ENCODE results near the gene SLC26A9.
"Not testable (repeated sequence)": the region's sequence is repeated elsewhere in the genome, so short reads cannot be mapped to it uniquely, and the experiment has no call there.

The SLC26A9 gene

DNA sequence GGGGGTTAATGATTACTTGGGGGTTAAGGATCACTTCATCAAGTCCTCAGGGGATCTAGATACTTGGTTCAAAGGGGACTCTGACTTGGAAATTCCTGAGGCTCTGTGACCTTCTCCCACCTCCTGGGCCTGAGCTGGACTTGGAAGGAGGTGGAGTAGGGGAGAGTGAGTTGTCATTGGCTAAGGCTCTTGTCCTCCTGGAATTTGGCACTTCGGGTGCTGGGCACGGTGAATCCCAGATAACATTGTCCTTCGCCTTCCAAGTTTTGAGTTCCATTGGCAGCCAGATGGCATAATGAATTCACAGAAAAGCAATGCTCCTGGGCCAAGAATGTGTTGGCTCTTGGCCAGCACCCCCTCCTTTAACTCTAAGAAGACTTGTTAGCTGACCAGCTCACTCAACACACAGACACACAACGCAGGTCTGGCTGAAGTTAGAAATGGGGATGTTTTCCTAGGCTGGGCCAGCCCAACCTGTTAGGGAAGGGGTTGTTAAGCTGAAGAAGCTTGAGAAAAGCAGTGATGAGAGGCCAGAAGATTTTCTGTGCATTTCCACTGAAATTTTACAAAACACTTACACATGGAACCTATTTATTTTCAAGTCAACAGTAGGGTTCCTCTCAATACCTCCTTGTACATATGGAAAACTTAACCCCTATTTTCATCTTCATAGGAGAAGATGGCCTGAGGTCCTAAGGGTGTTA, 29.7 kb downstream of the SLC26A9 start:
- no peak overlapping the region for H3K4me3 ChIP-seq (ENCODE audit: low read depth, low read length)
- TF ChIP-seq, protein P1, sequence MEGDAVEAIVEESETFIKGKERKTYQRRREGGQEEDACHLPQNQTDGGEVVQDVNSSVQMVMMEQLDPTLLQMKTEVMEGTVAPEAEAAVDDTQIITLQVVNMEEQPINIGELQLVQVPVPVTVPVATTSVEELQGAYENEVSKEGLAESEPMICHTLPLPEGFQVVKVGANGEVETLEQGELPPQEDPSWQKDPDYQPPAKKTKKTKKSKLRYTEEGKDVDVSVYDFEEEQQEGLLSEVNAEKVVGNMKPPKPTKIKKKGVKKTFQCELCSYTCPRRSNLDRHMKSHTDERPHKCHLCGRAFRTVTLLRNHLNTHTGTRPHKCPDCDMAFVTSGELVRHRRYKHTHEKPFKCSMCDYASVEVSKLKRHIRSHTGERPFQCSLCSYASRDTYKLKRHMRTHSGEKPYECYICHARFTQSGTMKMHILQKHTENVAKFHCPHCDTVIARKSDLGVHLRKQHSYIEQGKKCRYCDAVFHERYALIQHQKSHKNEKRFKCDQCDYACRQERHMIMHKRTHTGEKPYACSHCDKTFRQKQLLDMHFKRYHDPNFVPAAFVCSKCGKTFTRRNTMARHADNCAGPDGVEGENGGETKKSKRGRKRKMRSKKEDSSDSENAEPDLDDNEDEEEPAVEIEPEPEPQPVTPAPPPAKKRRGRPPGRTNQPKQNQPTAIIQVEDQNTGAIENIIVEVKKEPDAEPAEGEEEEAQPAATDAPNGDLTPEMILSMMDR (IDR thresholded peaks at IDR 0.05; ENCODE audit: control insufficient read depth, extremely low read depth, insufficient read depth) = no peak
- peak; percentile 63 for DNase-seq (ENCODE audit: low read depth)

GRCh38 chr1:205907794-205908193, 35.5 kb downstream of the SLC26A9 start:
- DNase-seq (ENCODE audit: low read depth) = no peak
- no peak overlapping the region for H3K4me3 ChIP-seq (ENCODE audit: low read depth, low read length)
- TF ChIP-seq, protein P1 (IDR thresholded peaks at IDR 0.05; ENCODE audit: control insufficient read depth, extremely low read depth, insufficient read depth) = peak; percentile 91

- DNase-seq (ENCODE audit: low read depth); H3K4me3 ChIP-seq (ENCODE audit: low read depth, low read length): not testable (repeated sequence)
These were observed 38.2 kb downstream of the SLC26A9 start for GRCh38 chr1:205905095-205905494.

DNA sequence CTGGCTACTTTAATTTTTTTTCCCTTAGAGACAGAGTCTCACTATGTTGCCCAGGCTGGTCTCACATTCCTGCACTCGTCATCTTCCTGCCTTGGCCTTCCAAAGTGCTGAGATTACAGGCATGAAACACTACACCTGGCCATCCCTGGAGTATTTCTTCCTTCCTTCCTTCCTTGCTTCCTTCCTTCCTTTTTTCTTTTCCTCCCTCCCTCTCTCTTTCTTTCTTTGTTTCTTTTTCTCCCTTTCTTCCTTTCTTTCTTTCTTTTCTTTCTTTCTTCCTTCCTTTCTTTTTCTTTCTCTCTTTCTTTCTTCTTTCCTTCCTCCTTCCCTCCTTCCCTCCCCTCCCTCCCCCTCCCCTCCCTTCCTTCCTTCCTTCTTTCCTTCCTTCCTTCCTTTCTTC, 46.9 kb downstream of the SLC26A9 start:
- no peak overlapping the region for H3K4me3 ChIP-seq (ENCODE audit: low read depth, low read length)
- TF ChIP-seq, protein P1 (IDR thresholded peaks at IDR 0.05; ENCODE audit: control insufficient read depth, extremely low read depth, insufficient read depth) = no peak
- DNase-seq (ENCODE audit: low read depth) = no peak

GRCh38 chr1:205894119-205894518, 49.1 kb downstream of the SLC26A9 start:
- H3K4me3 ChIP-seq (ENCODE audit: low read depth, low read length); DNase-seq (ENCODE audit: low read depth): not testable (repeated sequence)

DNA sequence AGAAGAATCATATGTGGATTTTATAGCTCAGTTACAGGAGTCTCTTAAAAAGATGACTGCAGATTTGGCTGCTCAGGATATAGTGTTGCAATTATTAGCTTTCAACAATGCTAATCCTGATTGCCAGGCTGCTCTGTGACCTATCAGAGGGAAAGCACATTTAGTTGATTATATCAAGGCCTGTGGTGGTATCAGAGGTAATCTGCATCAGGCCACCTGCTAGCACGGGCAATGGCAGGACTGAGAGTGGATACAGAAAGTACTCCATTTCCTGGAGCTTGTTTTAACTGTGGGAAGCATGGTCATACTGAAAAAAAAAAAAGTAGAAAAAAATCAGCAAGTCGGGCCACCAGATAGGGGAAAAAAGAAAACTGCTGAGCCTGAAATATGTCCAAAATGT, 51.1 kb downstream of the SLC26A9 start:
- not testable (repeated sequence) for H3K4me3 ChIP-seq (ENCODE audit: low read depth, low read length); DNase-seq (ENCODE audit: low read depth)

DNA sequence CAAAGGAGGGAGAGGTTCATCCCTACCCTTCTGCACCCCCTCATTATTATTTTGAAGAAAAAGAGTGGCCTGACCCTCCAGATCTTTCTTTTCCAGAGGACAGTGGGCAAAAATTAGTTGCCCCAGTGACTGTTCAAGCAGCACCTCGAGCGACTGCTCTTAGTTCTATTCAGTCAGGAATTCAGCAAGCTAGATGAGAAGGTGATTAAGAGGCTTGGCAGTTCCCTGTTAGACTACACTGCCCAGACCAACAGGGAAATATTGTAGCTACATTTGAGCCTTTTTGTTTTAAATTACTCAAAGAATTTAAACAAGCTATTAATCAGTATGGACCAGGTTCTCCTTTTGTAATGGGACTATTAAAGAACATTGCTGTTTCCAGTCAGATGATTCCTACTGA, 51.8 kb downstream of the SLC26A9 start:
- DNase-seq (ENCODE audit: low read depth); H3K4me3 ChIP-seq (ENCODE audit: low read depth, low read length): not testable (repeated sequence)

GRCh38 chr1:205890631-205891030, 52.6 kb downstream of the SLC26A9 start:
- not testable (repeated sequence) for H3K4me3 ChIP-seq (ENCODE audit: low read depth, low read length); DNase-seq (ENCODE audit: low read depth)

DNA sequence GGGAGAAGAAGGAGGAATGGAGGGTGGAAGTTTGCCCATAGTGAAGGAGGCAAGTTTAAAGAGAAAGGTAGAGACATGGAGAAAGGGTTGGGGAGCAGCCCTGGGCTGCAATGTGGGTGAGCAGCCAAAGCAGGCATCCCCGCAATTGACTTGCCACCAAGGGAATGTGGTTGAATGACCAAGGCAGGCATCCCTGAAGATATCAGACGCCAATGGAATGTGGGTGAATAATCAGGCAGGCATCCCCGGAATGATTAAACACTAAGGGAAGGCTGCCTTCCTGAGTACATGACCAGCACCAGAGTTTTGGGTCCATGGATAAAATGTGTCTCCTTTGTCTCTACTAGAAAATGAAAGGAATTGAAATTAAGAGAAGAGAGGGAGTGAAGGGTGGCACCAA, 53.5 kb downstream of the SLC26A9 start:
- not testable (repeated sequence) for DNase-seq (ENCODE audit: low read depth); H3K4me3 ChIP-seq (ENCODE audit: low read depth, low read length)

DNA sequence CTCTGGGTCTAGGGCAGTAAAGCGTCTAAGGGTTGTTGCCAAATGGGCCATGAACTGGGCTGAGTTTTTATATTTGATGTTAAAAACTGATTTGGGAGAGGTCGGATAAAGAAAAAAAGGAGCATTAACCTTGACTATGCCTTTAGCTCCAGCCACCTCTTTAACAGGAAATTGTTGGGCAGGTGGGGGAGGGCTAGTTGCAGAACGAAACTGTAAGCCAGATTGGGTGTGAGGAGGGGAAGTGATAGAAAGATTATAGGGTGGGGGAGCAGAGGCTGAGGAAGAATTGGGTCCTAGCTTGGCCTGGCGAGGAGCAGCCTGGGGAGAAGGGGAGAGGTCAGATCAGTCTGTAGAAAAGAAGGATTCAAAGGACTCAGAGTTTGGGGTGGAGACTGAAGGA, 54.2 kb downstream of the SLC26A9 start:
- not testable (repeated sequence) for H3K4me3 ChIP-seq (ENCODE audit: low read depth, low read length); DNase-seq (ENCODE audit: low read depth)

GRCh38 chr1:205883792-205884191, 59.5 kb downstream of the SLC26A9 start:
- TF ChIP-seq, protein P1 (IDR thresholded peaks at IDR 0.05; ENCODE audit: control insufficient read depth, extremely low read depth, insufficient read depth) = no peak
- H3K4me3 ChIP-seq (ENCODE audit: low read depth, low read length) = no peak overlapping the region
- no peak for DNase-seq (ENCODE audit: low read depth)

All from LNCaP clone FGC (cell line).